ENCODE measurements around the gene ARHGAP15.
A peak's percentile ranks its signal among the peaks of the same experiment; 100 is the strongest.

The ARHGAP15 gene

GRCh38 chr2:143545949-143546255 is 416.7 kb downstream of the ARHGAP15 start:
- no peak for DNase-seq

- DNase-seq = no peak
Observed at GRCh38 chr2:143548032-143548431, 418.8 kb downstream of the ARHGAP15 start.

GRCh38 chr2:143550500-143550899 is 421.3 kb downstream of the ARHGAP15 start:
- no peak for DNase-seq

GRCh38 chr2:143551971-143552650 is 422.9 kb downstream of the ARHGAP15 start:
- DNase-seq = no peak

GRCh38 chr2:143553261-143553660 is 424.0 kb downstream of the ARHGAP15 start:
- DNase-seq = no peak

- DNase-seq = no peak
Observed at GRCh38 chr2:143558665-143559064, 429.4 kb downstream of the ARHGAP15 start.

GRCh38 chr2:143559147-143559546 is 429.9 kb downstream of the ARHGAP15 start:
- no peak for DNase-seq

GRCh38 chr2:143560724-143561123 is 431.5 kb downstream of the ARHGAP15 start:
- DNase-seq = no peak

GRCh38 chr2:143564419-143564818 is 435.2 kb downstream of the ARHGAP15 start:
- DNase-seq = no peak

- no peak for DNase-seq
Observed at GRCh38 chr2:143571747-143572146, 442.5 kb downstream of the ARHGAP15 start.

GRCh38 chr2:143572421-143572820 is 443.2 kb downstream of the ARHGAP15 start:
- DNase-seq = no peak

- no peak for DNase-seq
Observed at GRCh38 chr2:143574069-143574468, 444.9 kb downstream of the ARHGAP15 start.

GRCh38 chr2:143575340-143575739 is 446.1 kb downstream of the ARHGAP15 start:
- DNase-seq = no peak

- DNase-seq = no peak
Observed at GRCh38 chr2:143577489-143577888, 448.3 kb downstream of the ARHGAP15 start.

- no peak for DNase-seq
Observed at GRCh38 chr2:143579456-143579855, 450.2 kb downstream of the ARHGAP15 start.

- no peak for DNase-seq
Observed at GRCh38 chr2:143581134-143581533, 451.9 kb downstream of the ARHGAP15 start.

- peak; percentile 20 to 40 for DNase-seq
Observed at GRCh38 chr2:143582046-143582747, 453.0 kb downstream of the ARHGAP15 start.

- DNase-seq = no peak
Observed at GRCh38 chr2:143584936-143585335, 455.7 kb downstream of the ARHGAP15 start.

GRCh38 chr2:143586119-143586518 is 456.9 kb downstream of the ARHGAP15 start:
- no peak for DNase-seq

- DNase-seq = no peak
Observed at GRCh38 chr2:143588746-143589145, 459.5 kb downstream of the ARHGAP15 start.

- DNase-seq = no peak
Observed at GRCh38 chr2:143594161-143594560, 464.9 kb downstream of the ARHGAP15 start.

- no peak for DNase-seq
Observed at GRCh38 chr2:143594745-143595144, 465.5 kb downstream of the ARHGAP15 start.

- no peak for DNase-seq
Observed at GRCh38 chr2:143600116-143600515, 470.9 kb downstream of the ARHGAP15 start.

GRCh38 chr2:143601828-143602227 is 472.6 kb downstream of the ARHGAP15 start:
- no peak for DNase-seq

All from hippocampal formation (tissue), 2 donors.